Neural progenitor cell (in vitro differentiated cells): ENCODE results near the gene MAP3K6.

Experiments used
- EZH2 ChIP-seq: fragments of 200-600 bp; sonication (generic); IDR thresholded peaks from 2 replicates; pipeline ENCODE4 v1.6.1; 2017; ENCODE audit warnings: antibody characterized with exemption, mild to moderate bottlenecking, moderate library complexity
- TF ChIP-seq, protein P1 (sequence below): fragments of 200-600 bp; sonication (generic); IDR thresholded peaks from 2 replicates; pipeline ENCODE4 v1.5.1; 2017; ENCODE audit warnings: antibody characterized with exemption, mild to moderate bottlenecking

DNA sequence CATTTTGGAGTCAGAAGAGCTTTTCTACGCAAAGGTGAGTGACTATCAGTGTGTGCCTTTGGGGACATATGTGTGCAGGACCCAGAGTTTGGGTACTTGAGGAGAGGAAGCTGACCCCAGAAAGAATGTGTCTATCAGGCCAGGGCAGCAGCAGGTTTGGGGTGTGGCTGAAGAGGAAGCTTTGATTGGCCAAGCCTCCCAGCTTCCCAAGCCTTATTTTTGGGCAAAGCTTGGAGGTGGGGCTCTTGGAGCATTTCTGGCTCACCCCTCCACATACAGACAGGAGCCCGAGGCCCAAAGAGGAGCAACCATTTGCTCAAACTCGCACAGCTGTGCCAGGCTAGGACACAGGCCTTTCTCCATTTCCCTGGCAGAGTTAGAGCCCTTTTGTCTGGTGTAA is 30.3 kb upstream of the MAP3K6 start:
- no peak for TF ChIP-seq EZH2
- TF ChIP-seq, protein P1, sequence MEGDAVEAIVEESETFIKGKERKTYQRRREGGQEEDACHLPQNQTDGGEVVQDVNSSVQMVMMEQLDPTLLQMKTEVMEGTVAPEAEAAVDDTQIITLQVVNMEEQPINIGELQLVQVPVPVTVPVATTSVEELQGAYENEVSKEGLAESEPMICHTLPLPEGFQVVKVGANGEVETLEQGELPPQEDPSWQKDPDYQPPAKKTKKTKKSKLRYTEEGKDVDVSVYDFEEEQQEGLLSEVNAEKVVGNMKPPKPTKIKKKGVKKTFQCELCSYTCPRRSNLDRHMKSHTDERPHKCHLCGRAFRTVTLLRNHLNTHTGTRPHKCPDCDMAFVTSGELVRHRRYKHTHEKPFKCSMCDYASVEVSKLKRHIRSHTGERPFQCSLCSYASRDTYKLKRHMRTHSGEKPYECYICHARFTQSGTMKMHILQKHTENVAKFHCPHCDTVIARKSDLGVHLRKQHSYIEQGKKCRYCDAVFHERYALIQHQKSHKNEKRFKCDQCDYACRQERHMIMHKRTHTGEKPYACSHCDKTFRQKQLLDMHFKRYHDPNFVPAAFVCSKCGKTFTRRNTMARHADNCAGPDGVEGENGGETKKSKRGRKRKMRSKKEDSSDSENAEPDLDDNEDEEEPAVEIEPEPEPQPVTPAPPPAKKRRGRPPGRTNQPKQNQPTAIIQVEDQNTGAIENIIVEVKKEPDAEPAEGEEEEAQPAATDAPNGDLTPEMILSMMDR = no peak
